ENCODE measurements around the gene KIRREL1. TPM values are rescaled to one million over a fixed set of nuclear protein-coding genes. Genes with fewer than 3 reads are reported as not detected.
A peak's percentile ranks its signal among the peaks of the same experiment; 100 is the strongest.

KIRREL1 gene
- total RNA-seq, 1 donor from 2014 or later: 51.6 TPM

- Mint-ChIP-seq H3K27ac (peak overlapping the region; percentile 66), H3K36me3 (no peaks in the 10 kb centered on the region), H3K4me3 (peak overlapping the region; percentile 85), H3K9me3 (no peaks in the 10 kb centered on the region), H3K4me1 (ENCODE audit: unreplicated experiment) (peaks cover 56% of the 10 kb centered on the region), H3K27me3 (peaks cover 36% of the 10 kb centered on the region)
- DNase-seq (ENCODE audit: extremely low spot score, unreplicated experiment): no peak
- TF ChIP-seq CTCF (conservative IDR thresholded peaks at IDR 0.05): peak; percentile 73
Measured at GRCh38 chr1:158117854-158118704, 124.6 kb downstream of the KIRREL1 start.

- peak overlapping the region; percentile 66 for H3K27ac Mint-ChIP-seq
- no peaks in the 10 kb centered on the region for H3K9me3 Mint-ChIP-seq
- peaks cover 34% of the 10 kb centered on the region for H3K27me3 Mint-ChIP-seq
- H3K36me3 Mint-ChIP-seq: no peaks in the 10 kb centered on the region
- no peak for DNase-seq (ENCODE audit: extremely low spot score, unreplicated experiment)
- H3K4me1 Mint-ChIP-seq (ENCODE audit: unreplicated experiment): peaks cover 53% of the 10 kb centered on the region
- peak overlapping the region; percentile 85 for H3K4me3 Mint-ChIP-seq
- no peak for TF ChIP-seq CTCF (conservative IDR thresholded peaks at IDR 0.05)
Measured at GRCh38 chr1:158118713-158119402, 125.4 kb downstream of the KIRREL1 start.

GRCh38 chr1:158119976-158120653, 126.7 kb downstream of the KIRREL1 start:
- no peak for TF ChIP-seq CTCF (conservative IDR thresholded peaks at IDR 0.05)
- no peaks in the 10 kb centered on the region for H3K36me3 Mint-ChIP-seq
- peak overlapping the region; percentile 10 for H3K27ac Mint-ChIP-seq
- DNase-seq (ENCODE audit: extremely low spot score, unreplicated experiment): no peak
- no peaks in the 10 kb centered on the region for H3K9me3 Mint-ChIP-seq
- peaks cover 52% of the 10 kb centered on the region for H3K4me1 Mint-ChIP-seq (ENCODE audit: unreplicated experiment)
- no peak overlapping the region for H3K4me3 Mint-ChIP-seq
- H3K27me3 Mint-ChIP-seq: peaks cover 38% of the 10 kb centered on the region

GRCh38 chr1:158121604-158122254, 128.3 kb downstream of the KIRREL1 start:
- Mint-ChIP-seq H3K27ac (no peak overlapping the region), H3K4me1 (ENCODE audit: unreplicated experiment) (peaks cover 41% of the 10 kb centered on the region), H3K9me3 (no peaks in the 10 kb centered on the region), H3K27me3 (peaks cover 27% of the 10 kb centered on the region), H3K4me3 (no peak overlapping the region), H3K36me3 (no peaks in the 10 kb centered on the region)
- TF ChIP-seq CTCF (conservative IDR thresholded peaks at IDR 0.05): peak; percentile 82
- DNase-seq (ENCODE audit: extremely low spot score, unreplicated experiment): no peak

GRCh38 chr1:158122833-158123388, 129.5 kb downstream of the KIRREL1 start:
- TF ChIP-seq CTCF (conservative IDR thresholded peaks at IDR 0.05): no peak
- H3K4me1 Mint-ChIP-seq (ENCODE audit: unreplicated experiment): peaks cover 35% of the 10 kb centered on the region

More at GRCh38 chr1:158122833-158123388, 129.5 kb downstream of the KIRREL1 start:
- Mint-ChIP-seq H3K4me3 (no peak overlapping the region), H3K27ac (no peak overlapping the region), H3K9me3 (no peaks in the 10 kb centered on the region), H3K36me3 (no peaks in the 10 kb centered on the region), H3K27me3 (peaks cover 31% of the 10 kb centered on the region)
- DNase-seq (ENCODE audit: extremely low spot score, unreplicated experiment): no peak

Measured in type B pancreatic cell (in vitro differentiated cells).